C4-2B (cell line): Measurements from ENCODE around the gene CXADR.
"Not testable (repeated sequence)": the region's sequence is repeated elsewhere in the genome, so short reads cannot be mapped to it uniquely, and the experiment has no call there.

ENCODE experiments used
- H3K27ac ChIP-seq: fragments of 450-650 bp; 2 replicates; pipeline ENCODE4 v1.5.1; 2017
- ZFX ChIP-seq: fragments of 450-650 bp; IDR thresholded peaks from 2 replicates; pipeline ENCODE4 v1.6.1; 2017
- TF ChIP-seq, protein P1 (sequence below): fragments of 450-650 bp; conservative IDR thresholded peaks from 2 replicates; pipeline ENCODE4 v1.5.1; 2017; ENCODE audit warnings: mild to moderate bottlenecking

The CXADR gene

DNA sequence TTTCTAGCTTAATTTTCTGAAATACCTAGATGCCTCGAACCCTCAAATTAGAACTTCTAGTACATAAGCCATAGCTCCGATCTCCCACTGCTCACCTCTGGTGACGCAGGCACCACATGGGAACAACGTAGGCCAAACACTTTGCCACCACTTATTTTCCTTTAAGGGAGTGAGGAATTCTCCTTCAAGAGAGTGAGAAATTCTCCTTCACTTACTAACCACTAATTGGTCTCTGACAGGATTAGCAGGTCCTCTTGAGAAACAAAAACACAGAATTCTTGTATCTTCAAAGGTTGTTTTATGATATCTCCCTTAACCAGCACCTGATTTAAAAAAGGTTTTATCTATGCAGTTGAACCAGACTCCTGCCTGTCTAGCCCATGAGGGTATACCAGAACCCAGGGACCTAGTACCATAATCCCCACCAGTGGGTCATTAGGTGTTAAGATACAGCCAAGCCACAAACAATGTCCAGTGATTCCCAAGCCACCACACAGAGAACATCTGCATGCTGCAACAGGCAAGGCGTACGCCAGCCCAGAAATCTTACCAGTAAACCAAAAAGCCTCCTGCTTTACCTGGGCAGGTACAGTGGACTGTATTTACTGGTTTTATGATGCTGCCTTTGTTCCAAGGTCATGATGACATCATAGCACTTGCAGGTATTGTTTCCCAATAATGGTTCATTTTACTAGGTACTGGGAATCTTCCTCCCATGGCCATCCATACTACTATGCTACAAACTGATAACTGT is 20.3 kb upstream of the CXADR start:
- TF ChIP-seq, protein P1, sequence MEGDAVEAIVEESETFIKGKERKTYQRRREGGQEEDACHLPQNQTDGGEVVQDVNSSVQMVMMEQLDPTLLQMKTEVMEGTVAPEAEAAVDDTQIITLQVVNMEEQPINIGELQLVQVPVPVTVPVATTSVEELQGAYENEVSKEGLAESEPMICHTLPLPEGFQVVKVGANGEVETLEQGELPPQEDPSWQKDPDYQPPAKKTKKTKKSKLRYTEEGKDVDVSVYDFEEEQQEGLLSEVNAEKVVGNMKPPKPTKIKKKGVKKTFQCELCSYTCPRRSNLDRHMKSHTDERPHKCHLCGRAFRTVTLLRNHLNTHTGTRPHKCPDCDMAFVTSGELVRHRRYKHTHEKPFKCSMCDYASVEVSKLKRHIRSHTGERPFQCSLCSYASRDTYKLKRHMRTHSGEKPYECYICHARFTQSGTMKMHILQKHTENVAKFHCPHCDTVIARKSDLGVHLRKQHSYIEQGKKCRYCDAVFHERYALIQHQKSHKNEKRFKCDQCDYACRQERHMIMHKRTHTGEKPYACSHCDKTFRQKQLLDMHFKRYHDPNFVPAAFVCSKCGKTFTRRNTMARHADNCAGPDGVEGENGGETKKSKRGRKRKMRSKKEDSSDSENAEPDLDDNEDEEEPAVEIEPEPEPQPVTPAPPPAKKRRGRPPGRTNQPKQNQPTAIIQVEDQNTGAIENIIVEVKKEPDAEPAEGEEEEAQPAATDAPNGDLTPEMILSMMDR, result no peak
- no peak for TF ChIP-seq ZFX

DNA sequence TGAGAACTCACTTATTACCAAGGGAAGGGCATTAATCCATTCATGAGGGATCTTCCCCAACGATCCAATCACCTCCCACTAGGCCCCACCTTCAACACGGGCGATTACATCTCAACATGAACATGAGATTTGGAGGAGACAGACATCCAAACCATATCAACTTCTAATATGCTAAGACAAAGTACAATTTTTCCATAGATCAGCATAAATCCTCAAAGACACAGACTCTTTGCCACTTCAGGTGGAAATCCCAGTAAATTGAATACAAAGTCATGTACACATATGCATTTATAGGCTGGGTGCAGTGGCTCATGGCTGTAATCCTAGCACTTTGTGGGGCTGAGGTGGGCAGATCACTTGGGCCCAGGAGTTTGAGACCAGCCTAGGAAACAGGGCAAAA is 18.8 kb upstream of the CXADR start:
- TF ChIP-seq, protein P1, result no peak
- no peak for TF ChIP-seq ZFX
- no peak overlapping the region for H3K27ac ChIP-seq

More for the DNA sequence above, 20.3 kb upstream of the CXADR start:
- H3K27ac ChIP-seq, result no peak overlapping the region

DNA sequence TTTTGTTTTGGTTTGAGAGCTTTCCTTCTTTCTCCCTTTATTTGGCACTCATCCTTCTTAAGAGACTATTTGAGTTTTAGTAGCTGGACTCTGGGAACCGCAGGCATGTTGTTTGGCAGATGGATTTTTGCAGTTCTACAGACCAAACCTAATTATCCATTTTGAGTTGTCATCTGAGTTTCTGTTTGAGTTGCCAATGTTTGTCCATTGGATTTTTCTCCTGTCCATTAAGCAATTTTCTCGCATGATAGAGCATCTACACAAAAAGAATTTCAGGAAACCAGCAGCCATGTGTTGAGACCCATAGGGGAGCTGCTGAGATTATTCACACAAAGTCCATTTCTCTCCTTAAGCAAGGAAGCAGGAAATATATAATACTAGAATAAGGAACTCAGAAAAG is 17.2 kb upstream of the CXADR start:
- TF ChIP-seq, protein P1, result no peak
- TF ChIP-seq ZFX, result no peak
- H3K27ac ChIP-seq, result no peak overlapping the region

DNA sequence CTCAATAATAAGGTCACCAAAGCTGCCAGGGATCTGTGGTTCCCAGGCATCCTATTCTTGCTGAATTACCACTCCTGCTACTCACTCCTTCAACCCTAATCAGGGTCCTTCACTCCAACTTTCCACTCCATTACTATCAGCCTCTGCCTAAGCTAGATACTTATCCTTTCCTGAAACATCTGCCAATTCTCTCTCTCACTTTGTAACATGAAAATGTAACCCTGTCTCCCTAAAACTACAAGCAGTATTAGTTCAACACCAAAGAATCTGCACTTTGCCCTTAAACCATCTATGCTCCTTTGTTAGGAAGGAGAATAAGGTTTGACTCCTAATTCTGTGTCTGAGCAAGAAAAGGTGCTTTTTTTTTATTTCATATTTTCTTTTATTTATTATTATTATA is 15.5 kb upstream of the CXADR start:
- TF ChIP-seq ZFX, result no peak
- TF ChIP-seq, protein P1, result no peak
- H3K27ac ChIP-seq, result no peak overlapping the region

DNA sequence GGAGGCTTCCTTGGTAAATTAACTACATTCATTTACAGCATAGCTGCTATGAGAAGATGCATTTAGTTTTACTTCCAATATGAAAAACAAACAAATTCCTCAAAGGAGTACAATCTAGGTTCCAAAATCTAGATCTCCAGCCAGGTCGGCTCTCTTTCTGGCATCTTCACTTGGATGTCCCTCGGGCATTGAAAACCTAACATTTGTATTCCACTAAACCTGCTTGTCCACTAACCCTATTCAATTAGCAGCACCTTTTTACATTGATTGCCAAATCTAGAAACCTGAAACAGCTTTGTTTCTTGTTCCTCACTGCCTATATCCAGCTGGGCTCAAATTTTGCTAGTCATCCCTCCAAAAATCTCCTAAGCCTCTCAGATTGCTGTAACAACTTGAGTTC is 14.3 kb upstream of the CXADR start:
- no peak overlapping the region; the same call in 1 of the 2 replicates for H3K27ac ChIP-seq
- TF ChIP-seq, protein P1, result no peak
- no peak for TF ChIP-seq ZFX

DNA sequence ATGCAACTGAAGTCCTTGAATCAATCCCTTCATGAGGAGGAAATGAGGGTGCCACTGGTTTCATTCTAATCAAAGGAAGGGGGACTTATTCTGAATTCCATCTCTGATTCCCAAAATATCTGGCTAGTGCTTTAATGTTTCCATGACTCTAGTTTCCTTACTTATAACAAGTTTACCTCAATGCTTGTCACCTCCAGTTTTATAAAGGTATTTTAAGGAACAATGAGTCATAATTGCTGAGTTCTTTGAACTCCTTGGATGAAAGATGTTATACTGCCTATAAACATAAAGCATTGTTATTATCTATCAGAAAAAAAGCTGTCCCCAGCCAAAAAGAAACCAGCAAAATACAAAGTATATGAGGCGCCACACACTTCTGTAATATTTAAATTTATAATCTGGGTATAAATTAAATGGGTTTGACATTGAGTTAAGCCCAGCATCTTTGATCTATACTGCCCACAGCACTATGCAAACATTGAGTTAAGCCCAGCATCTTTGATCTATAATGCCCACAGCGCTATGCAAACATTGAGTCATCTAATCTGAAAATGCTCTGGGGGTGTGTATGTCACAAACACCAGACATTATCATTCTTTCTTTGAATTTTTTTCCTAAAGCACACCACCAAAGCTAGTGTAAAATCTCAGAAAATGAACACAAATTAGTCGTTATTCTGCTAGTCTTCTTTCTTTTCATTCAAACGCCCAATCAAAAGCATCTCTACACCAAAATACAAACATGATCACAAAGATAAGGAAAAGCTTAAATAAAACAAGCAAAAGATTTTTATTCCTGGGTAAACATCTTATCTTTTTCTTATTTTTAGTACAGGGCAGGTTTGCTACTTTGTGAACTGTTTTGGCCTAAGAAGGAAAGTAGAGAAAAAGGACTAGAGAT is 11.5 kb upstream of the CXADR start:
- no peak for TF ChIP-seq ZFX
- TF ChIP-seq, protein P1, result no peak

DNA sequence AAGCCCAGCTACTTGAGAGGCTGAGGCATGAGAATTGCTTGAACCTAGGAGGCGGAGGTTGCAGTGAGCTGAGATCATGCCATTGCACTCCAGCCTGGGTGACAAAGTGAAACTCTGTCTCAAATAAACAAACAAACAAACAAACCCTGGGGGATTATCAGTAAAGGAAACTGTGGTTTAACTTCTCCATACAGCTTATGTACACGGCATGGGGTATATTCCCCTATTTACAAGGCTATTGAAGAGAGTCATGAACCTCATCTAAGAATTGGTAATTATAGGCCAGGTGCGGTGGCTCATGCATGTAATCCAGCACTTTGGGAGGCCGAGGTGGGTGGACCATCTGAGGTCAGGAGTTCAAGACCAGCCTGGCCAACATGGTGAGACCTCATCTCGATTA is 9.9 kb upstream of the CXADR start:
- not testable (repeated sequence) for H3K27ac ChIP-seq

More for the DNA sequence above, 11.5 kb upstream of the CXADR start:
- H3K27ac ChIP-seq, result no peak overlapping the region
